GM21515 (cell line): ENCODE results near the gene GUCY1B1.

Experiments
- ATAC-seq: cut with Tn5 transposase; IDR thresholded peaks from one replicate; pipeline ENCODE4 v1.9.1; 2021; ENCODE audit not compliant: unreplicated experiment

GUCY1B1 gene

DNA sequence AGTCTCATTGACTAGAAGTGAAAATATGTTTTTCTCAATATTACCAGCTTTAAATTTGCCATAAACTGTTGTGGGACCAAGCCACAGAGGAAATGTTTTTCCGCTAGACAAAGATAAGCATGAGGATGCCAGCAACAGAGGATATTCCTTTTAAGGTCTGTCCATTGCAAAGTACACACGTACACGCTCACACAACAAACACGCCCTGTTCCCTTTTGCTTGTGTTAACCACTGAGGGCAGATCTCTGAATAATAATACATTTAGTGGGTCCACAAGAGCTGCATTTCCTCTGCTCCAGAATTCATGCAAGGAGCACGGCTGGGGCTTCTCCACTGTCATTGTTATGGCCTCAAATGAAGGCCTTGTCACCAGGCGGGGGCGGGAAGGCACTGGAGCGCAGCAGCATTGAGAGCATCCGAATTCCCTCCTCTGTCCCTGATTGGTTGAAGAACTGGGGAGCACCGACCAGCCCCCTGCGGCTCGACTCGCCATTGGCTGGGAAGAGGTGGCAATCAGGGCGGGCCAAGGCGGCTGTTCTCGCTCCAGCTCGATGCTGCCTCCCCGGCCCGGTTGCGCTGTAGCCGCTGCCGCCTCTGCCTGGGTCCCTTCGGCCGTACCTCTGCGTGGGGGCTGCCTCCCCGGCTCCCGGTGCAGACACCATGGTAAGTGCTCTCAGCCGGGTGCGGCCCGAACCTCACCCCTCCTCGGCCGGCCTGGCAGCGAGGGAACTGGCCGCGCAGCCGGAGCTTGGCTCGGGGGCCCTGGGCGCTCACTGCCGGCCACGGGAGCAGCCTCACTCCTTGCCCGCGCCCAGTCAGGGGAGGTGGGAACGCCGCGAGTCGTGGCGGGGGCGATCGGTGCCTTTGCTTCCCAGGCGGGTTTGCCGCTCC lies at the start of gene GUCY1B1:
GUCY1B1 (plus strand) TSS at position 541 of the 891 bp plus-strand sequence; CDS start at position 661, 120 bp downstream.
- peak; percentile 94 for ATAC-seq

- ATAC-seq, result no peak
These were observed 48.9 kb upstream of the GUCY1B1 start for GRCh38 chr4:155709918-155710317.

- ATAC-seq, result no peak
These were observed 47.3 kb upstream of the GUCY1B1 start for GRCh38 chr4:155711556-155711955.

DNA sequence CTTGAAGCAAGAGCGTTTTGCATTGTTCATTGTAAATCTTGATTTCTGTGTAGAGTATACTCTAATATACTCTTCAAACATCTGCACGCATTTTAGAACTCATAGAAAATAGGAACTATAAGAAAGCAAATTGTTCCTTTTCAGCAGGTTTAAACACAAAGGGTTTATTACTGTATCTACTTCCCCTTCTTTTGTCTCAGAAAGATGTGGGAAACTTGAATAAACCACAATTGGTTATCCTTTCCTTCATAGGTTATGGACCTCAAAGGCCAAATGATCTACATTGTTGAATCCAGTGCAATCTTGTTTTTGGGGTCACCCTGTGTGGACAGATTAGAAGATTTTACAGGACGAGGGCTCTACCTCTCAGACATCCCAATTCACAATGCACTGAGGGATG lies 46.0 kb upstream of the GUCY1B1 start:
- ATAC-seq, result no peak

- ATAC-seq, result no peak
These were observed 44.9 kb upstream of the GUCY1B1 start for GRCh38 chr4:155713911-155714310.

- ATAC-seq, result no peak
These were observed 36.5 kb upstream of the GUCY1B1 start for GRCh38 chr4:155722336-155722735.

DNA sequence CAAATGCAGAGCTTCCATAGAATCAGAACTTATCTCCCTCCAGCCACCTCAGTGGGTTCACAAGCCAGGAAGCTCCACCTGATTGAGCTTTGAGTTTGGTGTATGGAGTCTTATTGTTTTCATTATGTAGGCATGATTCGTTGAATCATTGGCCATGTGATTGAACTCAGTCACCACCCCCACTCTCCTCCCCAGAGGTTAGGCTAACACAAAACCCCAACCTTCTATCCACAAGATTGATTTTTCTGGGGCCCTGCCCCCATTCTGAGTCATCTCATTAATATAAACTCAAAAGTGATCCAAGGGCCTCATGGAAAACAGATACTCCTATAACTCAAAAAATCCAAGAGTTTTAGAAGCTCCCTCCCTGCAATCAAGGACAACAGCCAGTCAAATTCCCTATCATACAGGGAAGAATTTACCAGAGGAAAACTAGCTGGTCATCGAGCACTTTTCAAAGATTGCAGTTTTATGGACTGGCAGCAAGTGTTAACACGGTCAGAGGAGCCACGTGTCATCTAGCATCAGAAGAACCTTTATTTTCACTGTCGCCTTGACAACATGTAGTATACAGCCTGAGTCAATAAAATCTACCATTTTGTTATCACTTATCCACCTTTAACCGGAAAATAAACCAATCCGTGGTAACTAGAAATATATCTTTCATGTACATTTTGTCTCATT lies 35.9 kb upstream of the GUCY1B1 start:
- no peak for ATAC-seq

DNA sequence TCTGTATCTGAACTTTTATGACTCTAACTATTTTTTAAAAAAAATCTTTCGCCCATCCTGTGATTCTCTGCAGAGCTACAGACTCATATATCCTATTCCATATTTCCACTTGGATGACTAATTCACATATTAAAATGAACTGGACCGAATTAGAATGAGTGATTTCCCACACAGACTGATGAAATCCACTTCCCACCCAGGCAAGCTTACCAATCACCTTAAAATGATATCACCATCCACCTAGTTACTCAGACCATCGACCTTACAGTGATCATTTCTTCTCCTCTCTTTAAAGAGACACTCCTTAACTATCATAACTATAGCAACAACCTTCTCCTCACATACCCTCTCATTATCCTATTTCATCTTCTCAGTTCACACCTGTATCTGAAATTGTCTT lies 34.1 kb upstream of the GUCY1B1 start:
- no peak for ATAC-seq

DNA sequence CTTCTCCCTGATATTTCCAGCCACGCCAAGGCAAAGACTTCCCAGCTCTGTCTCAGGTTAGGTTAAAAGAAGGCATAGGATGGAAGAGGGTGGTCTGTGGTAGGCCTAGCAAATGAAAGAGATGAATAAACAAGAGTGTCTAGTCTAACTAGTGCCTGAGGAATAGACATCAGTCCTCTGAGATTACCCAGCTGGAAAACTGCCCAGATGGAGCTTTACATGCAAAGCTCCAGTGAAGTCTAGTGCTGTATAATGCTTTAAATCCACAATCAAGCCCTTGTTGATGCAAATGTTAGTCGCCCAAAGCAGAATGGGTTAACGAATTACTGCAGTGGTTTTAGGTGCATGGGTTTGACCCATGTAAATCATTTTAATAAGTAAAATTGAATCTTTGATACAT lies 24.8 kb upstream of the GUCY1B1 start:
- ATAC-seq, result no peak

GRCh38 chr4:155734951-155735350 lies 23.9 kb upstream of the GUCY1B1 start:
- ATAC-seq, result no peak

- ATAC-seq, result no peak
These were observed 23.3 kb upstream of the GUCY1B1 start for GRCh38 chr4:155735496-155735895.

DNA sequence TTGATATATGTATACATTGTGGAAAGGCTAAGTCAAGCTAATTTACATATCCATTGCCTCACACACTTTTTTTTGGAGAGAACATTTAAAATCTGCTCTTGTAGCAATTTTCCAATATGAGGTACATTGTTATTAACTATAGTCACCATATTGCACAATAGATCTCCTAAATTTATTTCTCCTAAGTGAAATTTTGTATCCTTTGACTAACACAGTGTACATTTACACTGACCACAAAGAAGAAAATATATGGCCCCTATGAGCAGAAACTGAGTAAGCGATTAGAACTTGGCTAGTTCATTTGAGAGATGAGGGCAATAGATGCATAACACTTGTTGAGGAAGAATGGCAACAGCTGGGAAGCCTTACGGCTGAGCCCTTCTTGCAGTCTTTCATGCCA lies 20.3 kb upstream of the GUCY1B1 start:
- no peak for ATAC-seq

DNA sequence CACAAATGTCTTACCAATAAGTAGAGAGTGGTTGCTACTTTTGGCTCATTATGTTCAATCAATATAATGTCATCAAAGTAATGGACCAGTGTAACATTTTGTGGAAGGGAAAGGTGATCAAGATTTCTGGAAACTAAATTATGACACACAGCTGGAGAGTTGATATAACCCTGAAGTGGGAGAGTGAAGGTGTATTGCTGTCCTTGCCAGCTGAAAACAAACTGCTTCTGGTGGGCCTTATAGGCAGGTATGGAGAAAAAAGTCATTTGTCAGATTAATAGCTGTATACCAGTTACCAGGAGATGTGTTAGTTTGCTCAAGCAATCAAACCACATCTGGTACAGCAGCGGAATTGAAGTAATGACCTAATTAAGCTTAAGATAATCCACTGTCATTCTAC lies 17.3 kb upstream of the GUCY1B1 start:
- no peak for ATAC-seq

GRCh38 chr4:155742310-155743015 lies 16.4 kb upstream of the GUCY1B1 start:
- no peak for ATAC-seq

DNA sequence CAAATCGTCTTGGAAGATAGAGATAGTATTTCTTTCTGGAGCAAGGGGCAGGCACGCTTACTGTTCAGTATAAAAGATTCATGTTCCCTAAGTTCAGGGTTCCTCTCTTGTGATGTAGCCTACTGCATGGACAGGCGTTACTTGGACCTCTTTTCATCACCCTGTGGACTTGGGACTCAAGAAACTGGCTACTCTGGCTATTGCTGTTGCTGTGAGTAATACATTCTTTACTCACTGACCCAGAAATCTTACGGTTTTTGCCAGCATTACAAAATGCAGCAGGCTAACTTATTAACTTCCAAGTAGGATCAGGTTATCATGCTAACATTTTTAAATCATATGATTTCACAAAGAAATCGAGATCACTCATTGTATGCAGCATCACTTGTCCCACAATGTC lies 12.8 kb upstream of the GUCY1B1 start:
- ATAC-seq, result no peak

DNA sequence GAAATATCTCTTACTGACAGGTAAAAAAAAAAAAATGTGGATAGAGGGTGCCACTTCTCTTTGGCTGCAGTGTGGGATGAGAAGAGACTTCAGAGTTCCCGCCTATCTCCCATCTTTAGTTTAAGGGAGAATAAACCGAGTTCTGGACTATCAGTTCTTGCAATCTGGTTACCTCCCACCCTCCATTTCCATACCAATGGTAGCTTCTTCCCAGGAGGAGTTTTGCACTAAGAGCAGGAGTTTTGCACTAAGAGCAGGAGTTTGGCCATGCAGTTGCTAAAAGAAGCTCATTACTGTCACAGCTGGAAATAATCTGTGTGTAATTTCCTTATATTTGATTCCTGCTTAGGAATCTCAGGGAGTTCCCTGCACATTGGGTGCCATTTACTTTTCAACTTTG lies 10.8 kb upstream of the GUCY1B1 start:
- no peak for ATAC-seq

GRCh38 chr4:155749041-155749440 lies 9.8 kb upstream of the GUCY1B1 start:
- no peak for ATAC-seq

GRCh38 chr4:155751569-155751968 lies 7.3 kb upstream of the GUCY1B1 start:
- no peak for ATAC-seq

DNA sequence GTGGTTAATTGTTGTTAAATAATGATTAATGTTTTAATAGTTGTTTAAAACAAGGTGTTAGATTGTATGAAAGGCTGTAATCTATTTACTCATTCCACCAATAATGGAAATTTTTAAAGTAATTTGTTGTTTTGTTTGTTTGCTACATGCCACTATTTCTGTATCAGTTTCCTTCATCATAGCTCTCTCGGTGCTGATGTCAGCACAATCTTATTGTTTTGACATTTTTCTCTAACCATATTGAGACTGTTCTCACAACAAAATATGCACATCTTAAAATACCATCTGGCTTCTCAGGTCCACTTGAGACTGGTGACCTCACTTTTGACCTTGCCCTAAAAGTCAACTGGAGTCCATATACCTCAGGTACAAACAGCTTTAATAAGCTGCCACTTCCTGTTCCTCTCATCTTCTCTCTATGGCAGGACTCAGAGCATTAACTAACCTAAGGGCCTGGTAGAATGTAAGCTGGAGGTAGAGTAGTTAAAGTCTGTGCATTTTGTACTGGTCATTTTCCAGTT lies 1.0 kb upstream of the GUCY1B1 start:
- ATAC-seq, result no peak

DNA sequence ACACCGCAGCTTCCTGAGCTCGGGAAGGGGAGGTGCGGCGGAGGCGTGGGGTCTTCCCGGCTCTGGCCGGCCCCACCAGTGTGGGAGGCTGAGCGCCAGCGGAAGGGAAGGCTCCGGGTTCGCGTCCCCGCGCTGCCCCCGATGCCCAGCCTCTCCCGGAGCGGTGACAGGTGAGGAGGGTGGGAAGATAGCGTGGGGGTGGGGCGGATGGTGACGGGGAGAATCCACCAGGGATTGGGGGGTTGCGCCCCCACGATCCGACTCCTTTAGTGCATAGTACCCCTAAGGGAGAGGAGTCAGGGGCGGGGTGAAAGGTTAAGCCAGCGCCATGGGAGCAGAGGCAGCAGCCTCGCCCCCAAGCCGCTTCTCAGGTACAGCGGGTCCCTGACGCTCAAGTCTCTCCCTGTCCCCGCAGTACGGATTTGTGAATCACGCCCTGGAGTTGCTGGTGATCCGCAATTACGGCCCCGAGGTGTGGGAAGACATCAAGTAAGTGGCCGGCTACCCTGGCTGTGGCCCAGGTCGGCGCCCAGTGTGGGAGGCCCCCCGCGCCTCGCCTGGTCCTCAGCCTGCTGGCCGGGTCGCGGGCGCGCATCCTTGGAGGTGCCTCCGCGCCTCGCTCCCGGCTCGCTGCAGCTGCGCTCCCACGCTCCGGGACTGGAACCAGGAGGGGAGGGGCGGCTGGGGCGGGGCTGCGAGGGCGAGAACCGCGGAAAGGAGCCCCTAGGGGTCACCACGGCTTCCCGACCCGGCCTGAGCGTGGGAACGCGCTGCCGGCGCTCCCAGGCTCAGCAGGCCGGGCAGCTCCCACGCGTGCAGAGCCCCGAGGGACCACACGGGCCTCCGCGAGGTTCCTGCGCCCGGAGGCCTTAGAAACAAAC lies 791 bp downstream of the GUCY1B1 start:
- no peak for ATAC-seq
